GM12878 (cell line): Measurements from ENCODE around the gene TESK2. TPM values are rescaled to one million over a fixed set of nuclear protein-coding genes. Genes with fewer than 3 reads are reported as not detected.
A peak's percentile ranks its signal among the peaks of the same experiment; 100 is the strongest.

Experiments used
- ATAC-seq: fragments of 200-7000 bp; cut with Tn5 transposase; 3 replicates; pipeline ENCODE4 v1.9.1; 2020; ENCODE audit warnings: mild to moderate bottlenecking, moderate library complexity
- BruUV-seq: library from RNA; stranded (reverse); fragments of 400-500 nt; replicated peaks from 2 replicates; lab custom pipeline; 2021; lab: Mats Ljungman, UMichigan
- CTCF ChIA-PET: fragments of 300-600 bp; sonication (Branson Sonifier 250); formaldehyde crosslinking; extraction: SDS; loops from one replicate; lab custom pipeline; 2021; ENCODE audit warnings: inconsistent platforms; lab: Yijun Ruan, JAX
- POLR2A ChIA-PET: fragments of 350-600 bp; formaldehyde crosslinking; extraction: SDS; loops from one replicate; lab custom pipeline; 2021; ENCODE audit warnings: inconsistent platforms; lab: Charles Lee
- RAD21 ChIA-PET: fragments of 300-600 bp; sonication (Branson Sonifier 250); formaldehyde crosslinking; loops from one replicate; lab custom pipeline; 2023; ENCODE audit warnings: antibody characterized with exemption; ENCODE audit not compliant: unreplicated experiment; lab: Charles Lee
- SMC1A ChIA-PET: fragments of 300-600 bp; sonication (Branson Sonifier 250); formaldehyde crosslinking; loops from one replicate; lab custom pipeline; 2023; ENCODE audit not compliant: unreplicated experiment, uncharacterized antibody; lab: Charles Lee
- DNase-seq: peaks from one replicate; pipeline ENCODE4 v3.0.0-alpha.2; 2011; ENCODE audit warnings: low read depth, low spot score
- FAIRE-seq: peaks from 3 replicates; lab custom pipeline; 2011; peaks lifted over from hg19 to GRCh38; lab: Jason Lieb, UNC
- H2AFZ ChIP-seq: 2 replicates; pipeline ENCODE4 v1.6.0; 2011; ENCODE audit warnings: low read depth, low read length, control low read depth; ENCODE audit not compliant: control insufficient read depth
- H3K27ac ChIP-seq: 2 replicates; pipeline ENCODE4 v1.5.1; 2011; ENCODE audit warnings: control low read depth; ENCODE audit not compliant: control insufficient read depth, insufficient read depth
- H3K27me3 ChIP-seq, 2 experiments: replicated peaks in 1 of 2; 2 replicates each; pipeline versions ENCODE4 v1.6.0 to v1.6.1; 2011; ENCODE audit warnings: low read length in 1 of 2; ENCODE audit not compliant: control insufficient read depth in 2 of 2, insufficient read depth in 2 of 2
- H3K36me3 ChIP-seq, 2 experiments: 2 replicates each; pipeline ENCODE4 v1.5.1; 2011; ENCODE audit warnings: low read length in 1 of 2; ENCODE audit not compliant: control insufficient read depth in 2 of 2, insufficient read depth in 2 of 2
- H3K4me1 ChIP-seq: 2 replicates; pipeline ENCODE4 v1.6.1; 2011; ENCODE audit warnings: mild to moderate bottlenecking, low read length, moderate library complexity, mixed read lengths; ENCODE audit not compliant: control insufficient read depth, insufficient read depth
- H3K4me2 ChIP-seq: 2 replicates; pipeline ENCODE4 v1.6.0; 2011; ENCODE audit warnings: control low read depth; ENCODE audit not compliant: control insufficient read depth, insufficient read depth
- H3K4me3 ChIP-seq: fragments of 200-600 bp; sonication (generic); 2 replicates; pipeline ENCODE4 v1.5.1; 2016
- H3K79me2 ChIP-seq: 2 replicates; pipeline ENCODE4 v1.6.0; 2011; ENCODE audit warnings: low read length; ENCODE audit not compliant: control insufficient read depth, insufficient read depth
- H3K9ac ChIP-seq: 2 replicates; pipeline ENCODE4 v1.8.0; 2011; ENCODE audit warnings: low read length, control low read depth, mixed read lengths; ENCODE audit not compliant: control insufficient read depth, insufficient read depth
- H3K9me3 ChIP-seq: replicated peaks from 3 replicates; pipeline ENCODE4 v1.5.1; 2011; ENCODE audit warnings: mild to moderate bottlenecking, low read length; ENCODE audit not compliant: control insufficient read depth, insufficient read depth
- H4K20me1 ChIP-seq: 2 replicates; pipeline ENCODE4 v1.6.0; 2011; ENCODE audit not compliant: control insufficient read depth, insufficient read depth
- EED ChIP-seq: sonication (generic); IDR thresholded peaks from 2 replicates; pipeline ENCODE4 v1.6.1; 2016; ENCODE audit warnings: antibody characterized with exemption, low read depth
- ESRRA ChIP-seq: IDR thresholded peaks from 2 replicates; pipeline ENCODE4 v1.6.1; 2012; ENCODE audit warnings: mild to moderate bottlenecking, low read length, improper control_type of control experiment
- HDGF ChIP-seq: fragments of 450-650 bp; IDR thresholded peaks from 2 replicates; pipeline ENCODE4 v1.6.1; 2016; ENCODE audit warnings: antibody characterized with exemption
- MYB ChIP-seq: fragments of 150-350 bp; IDR thresholded peaks from 2 replicates; pipeline ENCODE4 v1.6.1; 2014; ENCODE audit warnings: mild to moderate bottlenecking, low read depth, low read length, borderline replicate concordance
- PAX5 ChIP-seq: IDR thresholded peaks from 2 replicates; pipeline ENCODE4 v1.6.1; 2011; ENCODE audit warnings: low read depth, low read length, borderline replicate concordance
- POLR2AphosphoS5 ChIP-seq: IDR thresholded peaks from 2 replicates; pipeline ENCODE4 v1.6.1; 2011; ENCODE audit warnings: mild to moderate bottlenecking, low read length, inconsistent platforms
- RELA ChIP-seq: fragments of 450-650 bp; IDR thresholded peaks from 2 replicates; pipeline ENCODE4 v1.8.0; 2014; ENCODE audit warnings: borderline replicate concordance; ENCODE audit not compliant: partially characterized antibody
- RUNX3 ChIP-seq: IDR thresholded peaks from 2 replicates; pipeline ENCODE4 v1.6.1; 2012; ENCODE audit warnings: low read length, inconsistent platforms
- SMC3 ChIP-seq: IDR thresholded peaks from 2 replicates; pipeline ENCODE4 v1.6.1; 2011; ENCODE audit warnings: low read length, improper control_type of control experiment, borderline replicate concordance
- WRNIP1 ChIP-seq: IDR thresholded peaks from 2 replicates; pipeline ENCODE4 v1.6.1; 2011; ENCODE audit warnings: low read depth, low read length, improper control_type of control experiment, borderline replicate concordance
- ZNF622 ChIP-seq: fragments of 450-650 bp; IDR thresholded peaks from 2 replicates; pipeline ENCODE4 v1.6.1; 2017; ENCODE audit warnings: mild to moderate bottlenecking, inconsistent platforms
- WGBS: methylation state at CpG from one replicate; pipeline ENCODE4 v1.1.6; 2016; ENCODE audit warnings: low lambda C conversion rate; ENCODE audit not compliant: insufficient replicate concordance, insufficient coverage; ENCODE audit errors: missing lambda C conversion rate; 5-methylcytosine and 5-hydroxymethylcytosine counted together
- in situ Hi-C: fragments of 300-500 bp; cut with MboI; formaldehyde crosslinking; loops from 9 replicates; pipeline ENCODE4 v1.14.3; 2018; ENCODE audit warnings: mixed read lengths
- intact Hi-C: fragments of 100-400 bp; cut with micrococcal nuclease; formaldehyde crosslinking; loops from one replicate; pipeline ENCODE4 v1.14.2; 2022; ENCODE audit not compliant: unreplicated experiment
- polyA plus RNA-seq, 11 experiments: library from polyadenylated mRNA; depleted of rRNA in 4 of 11; unstranded in 6 of 11; stranded (reverse) in 5 of 11; fragments of >200 nt; fragmentation: Nextera tagmentation in 4 of 11; fragmentation: Illumina TruSeq in 1 of 11; extraction: Ambion mirVana in 4 of 11; extraction: Trizol in 1 of 11; gene quantifications; 1 replicate in 1 of 11; 2 replicates in 10 of 11; pipeline versions ENCODE4 v1.2.1 to v1.2.3, GENCODE V29; 2011 to 2016; ENCODE audit warnings: inconsistent platforms in 2 of 11, missing spikeins in 2 of 11, low read depth in 1 of 11
- total RNA-seq, 4 experiments: library from RNA; depleted of rRNA in 3 of 4; stranded (reverse); fragments of >200 nt in 3 of 4; fragmentation: Illumina TruSeq in 1 of 4; extraction: Trizol in 1 of 4; gene quantifications; 2 replicates each; pipeline versions ENCODE4 v1.2.1 to v1.2.3, GENCODE V29; 2013 to 2021
- TF ChIP-seq, protein P1 (sequence below): IDR thresholded peaks from 2 replicates; pipeline ENCODE4 v1.6.1; 2011; ENCODE audit warnings: low read depth, low read length, improper control_type of control experiment, borderline replicate concordance
- TF ChIP-seq, protein P2 (sequence below): IDR thresholded peaks from 2 replicates; pipeline ENCODE4 v1.6.1; 2011; ENCODE audit warnings: borderline replicate concordance, low read depth, mild to moderate bottlenecking, moderate library complexity, mixed read lengths, low read length; ENCODE audit not compliant: insufficient read depth; ENCODE audit errors: extremely low read length
- TF ChIP-seq, protein P3 (sequence below): fragments of 450-650 bp; IDR thresholded peaks from 2 replicates; pipeline ENCODE4 v1.6.1; 2017; ENCODE audit warnings: mild to moderate bottlenecking, low read depth, inconsistent platforms; ENCODE audit not compliant: poor library complexity, severe bottlenecking
- TF ChIP-seq, protein P4 (sequence below): fragments of 450-650 bp; formaldehyde crosslinking; IDR thresholded peaks from 2 replicates; pipeline ENCODE4 v1.4.0; 2022; ENCODE audit warnings: mild to moderate bottlenecking, moderate library complexity
- TF ChIP-seq, protein P5 (sequence below): fragments of 450-650 bp; IDR thresholded peaks from 2 replicates; pipeline ENCODE4 v1.6.1; 2017; ENCODE audit warnings: borderline replicate concordance

Gene TESK2
- total and polyA plus RNA-seq, 10 of the 15 experiments (the other 5 are each of a cell fraction or from before 2014, with no cell fraction given), result 2.2 to 10.0 (median 5.7) TPM

DNA sequence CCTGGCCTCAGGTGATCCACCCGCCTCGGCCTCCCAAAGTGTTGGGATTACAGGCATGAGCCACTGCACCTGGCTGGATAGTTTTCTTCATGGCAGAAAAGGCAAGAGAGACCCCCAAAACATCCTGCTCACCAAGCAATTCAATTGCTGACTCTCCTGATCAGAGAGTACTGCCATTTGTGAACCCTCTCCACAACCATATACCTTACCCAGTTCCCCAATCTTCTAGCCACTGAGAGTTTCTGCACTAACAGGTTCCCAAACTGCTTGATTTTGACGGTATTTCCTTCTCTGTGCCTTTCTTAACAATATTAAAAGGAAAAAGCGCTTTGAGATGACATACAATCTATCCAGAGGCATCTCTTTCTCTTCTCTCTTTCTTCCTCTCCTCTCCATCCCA, 110.8 kb downstream of the TESK2 start:
- no peak overlapping the region for H3K4me3 ChIP-seq
- ATAC-seq, result peak; percentile 65
- no peaks in the 10 kb centered on the region; the same call in 2 of the 3 replicates for H3K9me3 ChIP-seq
- POLR2A ChIA-PET, result interaction anchor here (0.5 kb wide), 1 partner anchor 85 kb away, joined by 3 read pairs; no protein-coding TSS in a partner anchor
- in situ Hi-C loops (no loop called here), intact Hi-C loops (no loop called here)
- FAIRE-seq, result no peak
- RAD21 ChIA-PET, result interaction anchor here (1.4 kb wide), 1 partner anchor 113 kb away, joined by 3 read pairs; no protein-coding TSS in a partner anchor
- no peaks in the 10 kb centered on the region for H3K27me3 ChIP-seq
- 71% methylated on average over 4 of the region's 4 CpGs for WGBS
- H4K20me1 ChIP-seq, result no peaks in the 10 kb centered on the region
- no peaks in the 10 kb centered on the region for H3K36me3 ChIP-seq
- DNase-seq, result no peak
- no peaks in the 10 kb centered on the region for H3K79me2 ChIP-seq
- BruUV-seq, result no TSS peak
- peaks cover 17% of the 10 kb centered on the region for H3K4me1 ChIP-seq
- H2AFZ ChIP-seq, result no peak overlapping the region
- no peak overlapping the region for H3K4me2 ChIP-seq
- no peak overlapping the region for H3K27ac ChIP-seq
- SMC1A ChIA-PET, result no interaction called here
- H3K9ac ChIP-seq, result no peak overlapping the region
- CTCF ChIA-PET, result interaction anchor here (1.3 to 2.3 kb wide), 3 partner anchors 15 to 113 kb away, joined by 4 to 7 read pairs (median 5); no protein-coding TSS in a partner anchor
- no peak for TF ChIP-seq ZNF622
- TF ChIP-seq PAX5, result peak; percentile 73
- TF ChIP-seq MYB, result no peak
- TF ChIP-seq ESRRA, result no peak
- TF ChIP-seq, protein P1, sequence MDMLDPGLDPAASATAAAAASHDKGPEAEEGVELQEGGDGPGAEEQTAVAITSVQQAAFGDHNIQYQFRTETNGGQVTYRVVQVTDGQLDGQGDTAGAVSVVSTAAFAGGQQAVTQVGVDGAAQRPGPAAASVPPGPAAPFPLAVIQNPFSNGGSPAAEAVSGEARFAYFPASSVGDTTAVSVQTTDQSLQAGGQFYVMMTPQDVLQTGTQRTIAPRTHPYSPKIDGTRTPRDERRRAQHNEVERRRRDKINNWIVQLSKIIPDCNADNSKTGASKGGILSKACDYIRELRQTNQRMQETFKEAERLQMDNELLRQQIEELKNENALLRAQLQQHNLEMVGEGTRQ, result no peak
- TF ChIP-seq, protein P2, sequence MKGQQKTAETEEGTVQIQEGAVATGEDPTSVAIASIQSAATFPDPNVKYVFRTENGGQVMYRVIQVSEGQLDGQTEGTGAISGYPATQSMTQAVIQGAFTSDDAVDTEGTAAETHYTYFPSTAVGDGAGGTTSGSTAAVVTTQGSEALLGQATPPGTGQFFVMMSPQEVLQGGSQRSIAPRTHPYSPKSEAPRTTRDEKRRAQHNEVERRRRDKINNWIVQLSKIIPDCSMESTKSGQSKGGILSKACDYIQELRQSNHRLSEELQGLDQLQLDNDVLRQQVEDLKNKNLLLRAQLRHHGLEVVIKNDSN, result no peak
- no peak for TF ChIP-seq SMC3
- TF ChIP-seq, protein P3, sequence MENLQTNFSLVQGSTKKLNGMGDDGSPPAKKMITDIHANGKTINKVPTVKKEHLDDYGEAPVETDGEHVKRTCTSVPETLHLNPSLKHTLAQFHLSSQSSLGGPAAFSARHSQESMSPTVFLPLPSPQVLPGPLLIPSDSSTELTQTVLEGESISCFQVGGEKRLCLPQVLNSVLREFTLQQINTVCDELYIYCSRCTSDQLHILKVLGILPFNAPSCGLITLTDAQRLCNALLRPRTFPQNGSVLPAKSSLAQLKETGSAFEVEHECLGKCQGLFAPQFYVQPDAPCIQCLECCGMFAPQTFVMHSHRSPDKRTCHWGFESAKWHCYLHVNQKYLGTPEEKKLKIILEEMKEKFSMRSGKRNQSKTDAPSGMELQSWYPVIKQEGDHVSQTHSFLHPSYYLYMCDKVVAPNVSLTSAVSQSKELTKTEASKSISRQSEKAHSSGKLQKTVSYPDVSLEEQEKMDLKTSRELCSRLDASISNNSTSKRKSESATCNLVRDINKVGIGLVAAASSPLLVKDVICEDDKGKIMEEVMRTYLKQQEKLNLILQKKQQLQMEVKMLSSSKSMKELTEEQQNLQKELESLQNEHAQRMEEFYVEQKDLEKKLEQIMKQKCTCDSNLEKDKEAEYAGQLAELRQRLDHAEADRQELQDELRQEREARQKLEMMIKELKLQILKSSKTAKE, result no peak
- TF ChIP-seq, protein P4, sequence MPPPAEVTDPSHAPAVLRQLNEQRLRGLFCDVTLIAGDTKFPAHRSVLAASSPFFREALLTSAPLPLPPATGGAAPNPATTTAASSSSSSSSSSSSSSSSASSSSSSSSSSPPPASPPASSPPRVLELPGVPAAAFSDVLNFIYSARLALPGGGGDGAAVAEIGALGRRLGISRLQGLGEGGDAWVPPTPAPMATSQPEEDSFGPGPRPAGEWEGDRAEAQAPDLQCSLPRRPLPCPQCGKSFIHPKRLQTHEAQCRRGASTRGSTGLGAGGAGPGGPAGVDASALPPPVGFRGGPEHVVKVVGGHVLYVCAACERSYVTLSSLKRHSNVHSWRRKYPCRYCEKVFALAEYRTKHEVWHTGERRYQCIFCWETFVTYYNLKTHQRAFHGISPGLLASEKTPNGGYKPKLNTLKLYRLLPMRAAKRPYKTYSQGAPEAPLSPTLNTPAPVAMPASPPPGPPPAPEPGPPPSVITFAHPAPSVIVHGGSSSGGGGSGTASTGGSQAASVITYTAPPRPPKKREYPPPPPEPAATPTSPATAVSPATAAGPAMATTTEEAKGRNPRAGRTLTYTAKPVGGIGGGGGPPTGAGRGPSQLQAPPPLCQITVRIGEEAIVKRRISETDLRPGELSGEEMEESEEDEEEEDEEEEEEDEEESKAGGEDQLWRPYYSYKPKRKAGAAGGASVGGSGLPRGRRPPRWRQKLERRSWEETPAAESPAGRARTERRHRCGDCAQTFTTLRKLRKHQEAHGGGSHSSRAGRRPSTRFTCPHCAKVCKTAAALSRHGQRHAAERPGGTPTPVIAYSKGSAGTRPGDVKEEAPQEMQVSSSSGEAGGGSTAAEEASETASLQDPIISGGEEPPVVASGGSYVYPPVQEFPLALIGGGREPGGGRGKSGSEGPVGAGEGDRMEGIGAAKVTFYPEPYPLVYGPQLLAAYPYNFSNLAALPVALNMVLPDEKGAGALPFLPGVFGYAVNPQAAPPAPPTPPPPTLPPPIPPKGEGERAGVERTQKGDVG, result no peak
- TF ChIP-seq HDGF, result no peak
- TF ChIP-seq RUNX3, result peak; percentile 24; the same call in 1 of the 2 replicates
- no peak for TF ChIP-seq POLR2AphosphoS5
- no peak for TF ChIP-seq WRNIP1
- TF ChIP-seq, protein P5, sequence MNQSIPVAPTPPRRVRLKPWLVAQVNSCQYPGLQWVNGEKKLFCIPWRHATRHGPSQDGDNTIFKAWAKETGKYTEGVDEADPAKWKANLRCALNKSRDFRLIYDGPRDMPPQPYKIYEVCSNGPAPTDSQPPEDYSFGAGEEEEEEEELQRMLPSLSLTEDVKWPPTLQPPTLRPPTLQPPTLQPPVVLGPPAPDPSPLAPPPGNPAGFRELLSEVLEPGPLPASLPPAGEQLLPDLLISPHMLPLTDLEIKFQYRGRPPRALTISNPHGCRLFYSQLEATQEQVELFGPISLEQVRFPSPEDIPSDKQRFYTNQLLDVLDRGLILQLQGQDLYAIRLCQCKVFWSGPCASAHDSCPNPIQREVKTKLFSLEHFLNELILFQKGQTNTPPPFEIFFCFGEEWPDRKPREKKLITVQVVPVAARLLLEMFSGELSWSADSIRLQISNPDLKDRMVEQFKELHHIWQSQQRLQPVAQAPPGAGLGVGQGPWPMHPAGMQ, result no peak
- TF ChIP-seq EED, result no peak
- no peak for TF ChIP-seq RELA
